ENCODE measurements around the gene C16orf95.

The C16orf95 gene

GRCh38 chr16:87293990-87294389 is 23.2 kb downstream of the C16orf95 start:
- Histone ChIP-seq H3K27me3 (replicated peaks; ENCODE audit: control insufficient read depth, insufficient read depth, low read length, poor library complexity, severe bottlenecking) (no peaks in the 10 kb centered on the region), H3K9me3 (ENCODE audit: control insufficient read depth, low read length) (no peaks in the 10 kb centered on the region), H3K36me3 (ENCODE audit: control insufficient read depth, insufficient read depth, low read length) (no peaks in the 10 kb centered on the region), H3K4me3 (ENCODE audit: insufficient read depth, low read depth, low read length, poor library complexity, severe bottlenecking) (no peak overlapping the region), H3K4me1 (ENCODE audit: control insufficient read depth, insufficient read depth, low read length, poor library complexity, severe bottlenecking) (no peaks in the 10 kb centered on the region), H3K27ac (ENCODE audit: insufficient read depth, low read length, poor library complexity, severe bottlenecking) (no peak overlapping the region)
- DNase-seq, result no peak

GRCh38 chr16:87291944-87292343 is 25.2 kb downstream of the C16orf95 start:
- Histone ChIP-seq H3K9me3 (ENCODE audit: control insufficient read depth, low read length) (no peaks in the 10 kb centered on the region), H3K4me1 (ENCODE audit: control insufficient read depth, insufficient read depth, low read length, poor library complexity, severe bottlenecking) (no peaks in the 10 kb centered on the region), H3K27me3 (replicated peaks; ENCODE audit: control insufficient read depth, insufficient read depth, low read length, poor library complexity, severe bottlenecking) (no peaks in the 10 kb centered on the region), H3K36me3 (ENCODE audit: control insufficient read depth, insufficient read depth, low read length) (no peaks in the 10 kb centered on the region), H3K27ac (ENCODE audit: insufficient read depth, low read length, poor library complexity, severe bottlenecking) (no peak overlapping the region), H3K4me3 (ENCODE audit: insufficient read depth, low read depth, low read length, poor library complexity, severe bottlenecking) (no peak overlapping the region)
- no peak for DNase-seq

- Histone ChIP-seq H3K27ac (ENCODE audit: insufficient read depth, low read length, poor library complexity, severe bottlenecking) (no peak overlapping the region), H3K4me1 (ENCODE audit: control insufficient read depth, insufficient read depth, low read length, poor library complexity, severe bottlenecking) (no peaks in the 10 kb centered on the region), H3K36me3 (ENCODE audit: control insufficient read depth, insufficient read depth, low read length) (no peaks in the 10 kb centered on the region), H3K9me3 (ENCODE audit: control insufficient read depth, low read length) (no peaks in the 10 kb centered on the region), H3K4me3 (ENCODE audit: insufficient read depth, low read depth, low read length, poor library complexity, severe bottlenecking) (no peak overlapping the region), H3K27me3 (replicated peaks; ENCODE audit: control insufficient read depth, insufficient read depth, low read length, poor library complexity, severe bottlenecking) (no peaks in the 10 kb centered on the region)
- no peak for DNase-seq
Observed at GRCh38 chr16:87288753-87289362, 28.3 kb downstream of the C16orf95 start.

GRCh38 chr16:87286839-87287626 is 30.2 kb downstream of the C16orf95 start:
- Histone ChIP-seq H3K27ac (ENCODE audit: insufficient read depth, low read length, poor library complexity, severe bottlenecking) (no peak overlapping the region), H3K4me3 (ENCODE audit: insufficient read depth, low read depth, low read length, poor library complexity, severe bottlenecking) (no peak overlapping the region), H3K27me3 (replicated peaks; ENCODE audit: control insufficient read depth, insufficient read depth, low read length, poor library complexity, severe bottlenecking) (no peaks in the 10 kb centered on the region), H3K36me3 (ENCODE audit: control insufficient read depth, insufficient read depth, low read length) (no peaks in the 10 kb centered on the region), H3K4me1 (ENCODE audit: control insufficient read depth, insufficient read depth, low read length, poor library complexity, severe bottlenecking) (no peaks in the 10 kb centered on the region), H3K9me3 (ENCODE audit: control insufficient read depth, low read length) (no peaks in the 10 kb centered on the region)
- DNase-seq, result no peak

- H3K4me3 ChIP-seq (ENCODE audit: insufficient read depth, low read depth, low read length, poor library complexity, severe bottlenecking), result no peak overlapping the region
- no peak for DNase-seq
- H3K9me3 ChIP-seq (ENCODE audit: control insufficient read depth, low read length), result no peaks in the 10 kb centered on the region
- no peaks in the 10 kb centered on the region for H3K4me1 ChIP-seq (ENCODE audit: control insufficient read depth, insufficient read depth, low read length, poor library complexity, severe bottlenecking)
- H3K27ac ChIP-seq (ENCODE audit: insufficient read depth, low read length, poor library complexity, severe bottlenecking), result no peak overlapping the region
- H3K36me3 ChIP-seq (ENCODE audit: control insufficient read depth, insufficient read depth, low read length), result no peaks in the 10 kb centered on the region
- H3K27me3 ChIP-seq (replicated peaks; ENCODE audit: control insufficient read depth, insufficient read depth, low read length, poor library complexity, severe bottlenecking), result no peaks in the 10 kb centered on the region
Observed at GRCh38 chr16:87284183-87284582, 33.0 kb downstream of the C16orf95 start.

GRCh38 chr16:87279094-87279658 is 38.0 kb downstream of the C16orf95 start:
- Histone ChIP-seq H3K4me1 (ENCODE audit: control insufficient read depth, insufficient read depth, low read length, poor library complexity, severe bottlenecking) (no peaks in the 10 kb centered on the region), H3K27ac (ENCODE audit: insufficient read depth, low read length, poor library complexity, severe bottlenecking) (no peak overlapping the region), H3K36me3 (ENCODE audit: control insufficient read depth, insufficient read depth, low read length) (no peaks in the 10 kb centered on the region), H3K4me3 (ENCODE audit: insufficient read depth, low read depth, low read length, poor library complexity, severe bottlenecking) (no peak overlapping the region), H3K9me3 (ENCODE audit: control insufficient read depth, low read length) (no peaks in the 10 kb centered on the region), H3K27me3 (replicated peaks; ENCODE audit: control insufficient read depth, insufficient read depth, low read length, poor library complexity, severe bottlenecking) (no peaks in the 10 kb centered on the region)
- no peak for DNase-seq

- peak in 2 of 3 donors; percentile 3 to 6 for DNase-seq
- no peaks in the 10 kb centered on the region for H3K36me3 ChIP-seq (ENCODE audit: control insufficient read depth, insufficient read depth, low read length)
- H3K4me3 ChIP-seq (ENCODE audit: insufficient read depth, low read depth, low read length, poor library complexity, severe bottlenecking), result no peak overlapping the region
- no peaks in the 10 kb centered on the region for H3K9me3 ChIP-seq (ENCODE audit: control insufficient read depth, low read length)
- no peak overlapping the region for H3K27ac ChIP-seq (ENCODE audit: insufficient read depth, low read length, poor library complexity, severe bottlenecking)
- no peaks in the 10 kb centered on the region for H3K27me3 ChIP-seq (replicated peaks; ENCODE audit: control insufficient read depth, insufficient read depth, low read length, poor library complexity, severe bottlenecking)
- no peaks in the 10 kb centered on the region for H3K4me1 ChIP-seq (ENCODE audit: control insufficient read depth, insufficient read depth, low read length, poor library complexity, severe bottlenecking)
Observed at GRCh38 chr16:87278191-87279093, 38.8 kb downstream of the C16orf95 start.

GRCh38 chr16:87276924-87277323 is 40.3 kb downstream of the C16orf95 start:
- no peaks in the 10 kb centered on the region for H3K27me3 ChIP-seq (replicated peaks; ENCODE audit: control insufficient read depth, insufficient read depth, low read length, poor library complexity, severe bottlenecking)
- H3K27ac ChIP-seq (ENCODE audit: insufficient read depth, low read length, poor library complexity, severe bottlenecking), result no peak overlapping the region
- DNase-seq, result no peak
- no peaks in the 10 kb centered on the region for H3K4me1 ChIP-seq (ENCODE audit: control insufficient read depth, insufficient read depth, low read length, poor library complexity, severe bottlenecking)
- H3K4me3 ChIP-seq (ENCODE audit: insufficient read depth, low read depth, low read length, poor library complexity, severe bottlenecking), result no peak overlapping the region
- H3K9me3 ChIP-seq (ENCODE audit: control insufficient read depth, low read length), result no peaks in the 10 kb centered on the region
- H3K36me3 ChIP-seq (ENCODE audit: control insufficient read depth, insufficient read depth, low read length), result no peaks in the 10 kb centered on the region

GRCh38 chr16:87276091-87276701 is 41.0 kb downstream of the C16orf95 start:
- H3K4me3 ChIP-seq (ENCODE audit: insufficient read depth, low read depth, low read length, poor library complexity, severe bottlenecking), result no peak overlapping the region
- no peak for DNase-seq
- no peaks in the 10 kb centered on the region for H3K9me3 ChIP-seq (ENCODE audit: control insufficient read depth, low read length)
- no peaks in the 10 kb centered on the region for H3K4me1 ChIP-seq (ENCODE audit: control insufficient read depth, insufficient read depth, low read length, poor library complexity, severe bottlenecking)
- no peaks in the 10 kb centered on the region for H3K36me3 ChIP-seq (ENCODE audit: control insufficient read depth, insufficient read depth, low read length)
- H3K27me3 ChIP-seq (replicated peaks; ENCODE audit: control insufficient read depth, insufficient read depth, low read length, poor library complexity, severe bottlenecking), result no peaks in the 10 kb centered on the region
- H3K27ac ChIP-seq (ENCODE audit: insufficient read depth, low read length, poor library complexity, severe bottlenecking), result no peak overlapping the region

Data from effector memory CD4-positive, alpha-beta T cell (primary cell).